ENCODE results near the gene DPP9. TPM values are rescaled to one million over a fixed set of nuclear protein-coding genes. Genes with fewer than 3 reads are reported as not detected.

The DPP9 gene
- total RNA-seq, 1 experiment from 2014 or later = 46.4 TPM

- Histone ChIP-seq H3K9me3 (ENCODE audit: control insufficient read depth, low read depth, low read length) (no peaks in the 10 kb centered on the region), H2BK120ac (ENCODE audit: low read depth, low read length, poor library complexity, severe bottlenecking) (no peak overlapping the region), H3K4me1 (ENCODE audit: insufficient read depth, low read length) (no peaks in the 10 kb centered on the region; the same call in 1 of the 2 replicates), H2BK20ac (ENCODE audit: low read depth, low read length, poor library complexity, severe bottlenecking) (no peak overlapping the region), H2AK5ac (ENCODE audit: insufficient read length, low read length) (no peak overlapping the region), H2AFZ (ENCODE audit: low read length) (no peak overlapping the region), H4K91ac (ENCODE audit: insufficient read length, low read depth, low read length) (no peak overlapping the region), H3K79me2 (ENCODE audit: insufficient read depth, low read length) (no peaks in the 10 kb centered on the region), H4K20me1 (ENCODE audit: control insufficient read depth, insufficient read depth, insufficient read length) (no peaks in the 10 kb centered on the region), H3K9ac (ENCODE audit: extremely low read depth, insufficient read length, low read length) (no peak overlapping the region), H3K56ac (ENCODE audit: insufficient read length, low read depth, low read length) (no peak overlapping the region), H3K4me2 (ENCODE audit: insufficient read depth, insufficient read length, low read length) (no peak overlapping the region), H2BK12ac (ENCODE audit: insufficient read length, low read depth, low read length) (no peak overlapping the region), H3K79me1 (ENCODE audit: insufficient read depth, low read depth, low read length, poor library complexity, severe bottlenecking) (no peaks in the 10 kb centered on the region), H2BK15ac (ENCODE audit: low read depth, low read length) (no peak overlapping the region), H3K23me2 (ENCODE audit: insufficient read length, low read depth, low read length, poor library complexity, severe bottlenecking) (peaks cover 7% of the 10 kb centered on the region), H3T11ph (ENCODE audit: low read length) (no peak overlapping the region), H3K27ac (ENCODE audit: insufficient read length, low read depth, low read length) (no peak overlapping the region), H3K23ac (ENCODE audit: insufficient read length, low read depth, low read length) (no peak overlapping the region), H3K18ac (ENCODE audit: insufficient read length, low read depth, low read length) (no peak overlapping the region), H2BK5ac (ENCODE audit: insufficient read length, low read length) (no peak overlapping the region), H3K27me3 (ENCODE audit: insufficient read depth, low read length) (no peaks in the 10 kb centered on the region), H4K5ac (ENCODE audit: insufficient read length, low read depth, low read length) (no peak overlapping the region), H3K14ac (ENCODE audit: insufficient read depth, low read length) (no peak overlapping the region), H3K4ac (ENCODE audit: low read depth, low read length) (no peak overlapping the region), H4K8ac (replicated peaks; ENCODE audit: insufficient read length, low read depth, low read length) (no peak overlapping the region)
- H3K4me1 Mint-ChIP-seq = peaks cover 0 to 11% of the 10 kb centered on the region in 2 experiments; a peak in 2 of 4 replicates
- DNase-seq = no peak
- WGBS (ENCODE audit: extremely low coverage, insufficient read length, low lambda C conversion rate) = no CpG with 5 or more reads among the region's 2 CpGs
- H3K36me3 Mint-ChIP-seq (ENCODE audit: insufficient read depth in 1 of 3, low read depth in 3 of 3) = no peaks in the 10 kb centered on the region
- peaks cover 44% of the 10 kb centered on the region for H3K27me3 Mint-ChIP-seq (ENCODE audit: low read depth)
- no peaks in the 10 kb centered on the region for H3K9me3 Mint-ChIP-seq
- no peak for TF ChIP-seq CTCF (conservative IDR thresholded peaks at IDR 0.05)
- H3K4me3 Mint-ChIP-seq = no peak overlapping the region
- no peak overlapping the region for H3K27ac Mint-ChIP-seq
These were observed 48.9 kb upstream of the DPP9 start for GRCh38 chr19:4772566-4772965.
